CD4-positive, alpha-beta memory T cell (primary cell): ENCODE data around the gene POTEB2. TPM values are rescaled to one million over a fixed set of nuclear protein-coding genes. Genes with fewer than 3 reads are reported as not detected.
"Not testable (repeated sequence)": the region's sequence is repeated elsewhere in the genome, so short reads cannot be mapped to it uniquely, and the experiment has no call there.

ENCODE experiments used
- CTCF ChIA-PET: fragments of 350-600 bp; sonication (Branson Sonifier 250); formaldehyde crosslinking; loops from one replicate; lab custom pipeline; 2021; ENCODE audit warnings: inconsistent platforms; ENCODE audit not compliant: partially characterized antibody; lab: Charles Lee
- POLR2A ChIA-PET: fragments of 350-600 bp; sonication (Branson Sonifier 250); formaldehyde crosslinking; loops from one replicate; lab custom pipeline; 2021; ENCODE audit not compliant: partially characterized antibody; lab: Charles Lee
- DNase-seq, 5 donors: peaks; one replicate each; pipeline versions ENCODE4 v3.0.0 to v3.0.0-alpha.2; 2020 to 2022; ENCODE audit warnings: mixed read lengths in 1 of 5
- H3K27ac ChIP-seq: one replicate; pipeline ENCODE4 v1.7.0; 2013; ENCODE audit warnings: low read depth, low read length
- H3K27me3 ChIP-seq: 2 replicates; pipeline ENCODE4 v1.7.0; 2013; ENCODE audit warnings: mild to moderate bottlenecking, low read length, moderate library complexity; ENCODE audit not compliant: insufficient read depth
- H3K36me3 ChIP-seq: 2 replicates; pipeline ENCODE4 v1.7.0; 2013; ENCODE audit warnings: mild to moderate bottlenecking, low read length, moderate library complexity; ENCODE audit not compliant: insufficient read depth
- H3K4me1 ChIP-seq: 2 replicates; pipeline ENCODE4 v1.7.0; 2013; ENCODE audit warnings: mild to moderate bottlenecking, low read length, moderate library complexity; ENCODE audit not compliant: insufficient read depth
- H3K4me3 ChIP-seq, 2 donors: one replicate each; pipeline ENCODE4 v1.7.0; 2013; ENCODE audit warnings: low read length in 2 of 2, mild to moderate bottlenecking in 1 of 2
- H3K9me3 ChIP-seq, 2 donors: one replicate each; pipeline ENCODE4 v1.7.0; 2013; ENCODE audit warnings: low read length in 2 of 2, control low read depth in 1 of 2; ENCODE audit not compliant: control insufficient read depth in 1 of 2
- H3K27ac Mint-ChIP-seq, 7 donors: one replicate each; pipeline ENCODE4 v1.8.0; 2020 to 2021; ENCODE audit warnings: mixed read lengths in 7 of 7, mild to moderate bottlenecking in 6 of 7, inconsistent platforms in 3 of 7, moderate library complexity in 3 of 7
- H3K27me3 Mint-ChIP-seq, 2 donors: one replicate each; pipeline ENCODE4 v1.8.0; 2020 to 2021; ENCODE audit warnings: mixed read lengths in 2 of 2
- H3K36me3 Mint-ChIP-seq, 2 donors: one replicate each; pipeline ENCODE4 v1.8.0; 2020 to 2021; ENCODE audit warnings: mixed read lengths in 2 of 2, inconsistent platforms in 1 of 2, mild to moderate bottlenecking in 1 of 2
- H3K4me1 Mint-ChIP-seq, 4 donors: one replicate each; pipeline ENCODE4 v1.8.0; 2020 to 2021; ENCODE audit warnings: mixed read lengths in 4 of 4, mild to moderate bottlenecking in 1 of 4
- H3K4me3 Mint-ChIP-seq, 8 donors: one replicate each; pipeline ENCODE4 v1.8.0; 2020 to 2021; ENCODE audit warnings: mixed read lengths in 8 of 8, mild to moderate bottlenecking in 7 of 8, moderate library complexity in 6 of 8, inconsistent platforms in 3 of 8
- H3K9me3 Mint-ChIP-seq, 8 donors: one replicate each; pipeline ENCODE4 v1.8.0; 2020 to 2021; ENCODE audit warnings: mixed read lengths in 8 of 8, mild to moderate bottlenecking in 5 of 8, inconsistent platforms in 3 of 8, moderate library complexity in 1 of 8
- intact Hi-C: fragments of 100-400 bp; cut with micrococcal nuclease; formaldehyde crosslinking; loops from one replicate; pipeline ENCODE4 v1.15.1; 2023
- microRNA-seq: library from miRNA; unstranded; fragments of <30 nt; microRNA quantifications from one replicate; pipeline ENCODE4 v1.2.0, GENCODE V29; 2021; ENCODE audit warnings: borderline replicate concordance, borderline number of aligned reads, borderline microRNAs expressed, mixed read lengths
- polyA plus RNA-seq, 2 donors: library from polyadenylated mRNA; unstranded; fragments of 300-500 nt; fragmentation: Illumina TruSeq; gene quantifications; one replicate each; pipeline ENCODE4 v1.2.3, GENCODE V29; 2021
- total RNA-seq, 2 experiments: library from RNA; stranded (reverse); gene quantifications; one replicate each; pipeline ENCODE4 v1.2.3, GENCODE V29; 2021

POTEB2 gene
- total RNA-seq, result not detected
- polyA plus RNA-seq, result not detected

- H3K27ac Mint-ChIP-seq, H3K4me3 ChIP-seq, H3K4me1 ChIP-seq, H3K27me3 ChIP-seq, DNase-seq, H3K36me3 Mint-ChIP-seq, H3K4me1 Mint-ChIP-seq, H3K36me3 ChIP-seq, CTCF ChIA-PET, H3K4me3 Mint-ChIP-seq, intact Hi-C loops, H3K27ac ChIP-seq, H3K9me3 Mint-ChIP-seq, H3K27me3 Mint-ChIP-seq, POLR2A ChIA-PET, H3K9me3 ChIP-seq: not testable (repeated sequence)
These were observed at the start of gene POTEB2 for GRCh38 chr15:20866214-20866613. TSS of gene POTEB2 (minus strand) at chr15:20866314. CDS start at chr15:20866281, 33 bp downstream.

- H3K4me1 ChIP-seq, H3K4me3 Mint-ChIP-seq, H3K9me3 ChIP-seq, DNase-seq, H3K27me3 Mint-ChIP-seq, CTCF ChIA-PET, H3K36me3 Mint-ChIP-seq, H3K9me3 Mint-ChIP-seq, H3K27ac ChIP-seq, H3K4me1 Mint-ChIP-seq, H3K36me3 ChIP-seq, intact Hi-C loops, H3K4me3 ChIP-seq, H3K27ac Mint-ChIP-seq, POLR2A ChIA-PET, H3K27me3 ChIP-seq: not testable (repeated sequence)
These were observed 13.8 kb upstream of the POTEB2 start for GRCh38 chr15:20879916-20880315.

GRCh38 chr15:20878464-20878863 lies 12.3 kb upstream of the POTEB2 start:
- H3K27me3 Mint-ChIP-seq, H3K4me3 Mint-ChIP-seq, H3K4me1 ChIP-seq, H3K4me1 Mint-ChIP-seq, H3K27ac ChIP-seq, H3K4me3 ChIP-seq, H3K36me3 ChIP-seq, H3K9me3 Mint-ChIP-seq, DNase-seq, H3K27me3 ChIP-seq, H3K9me3 ChIP-seq, intact Hi-C loops, H3K36me3 Mint-ChIP-seq, H3K27ac Mint-ChIP-seq, POLR2A ChIA-PET, CTCF ChIA-PET: not testable (repeated sequence)

- H3K9me3 Mint-ChIP-seq, H3K4me1 Mint-ChIP-seq, H3K27ac ChIP-seq, H3K9me3 ChIP-seq, POLR2A ChIA-PET, H3K4me3 Mint-ChIP-seq, DNase-seq, H3K4me1 ChIP-seq, H3K36me3 ChIP-seq, intact Hi-C loops, H3K27me3 Mint-ChIP-seq, H3K27me3 ChIP-seq, H3K36me3 Mint-ChIP-seq, H3K4me3 ChIP-seq, H3K27ac Mint-ChIP-seq, CTCF ChIA-PET: not testable (repeated sequence)
These were observed 11.7 kb upstream of the POTEB2 start for GRCh38 chr15:20877819-20878218.

Small RNA genes lying within 50 kb of the gene (microRNA-seq; reads per million reads assigned to microRNA genes)
- gene MIR3118-2, result not detected
